ENCODE results near the gene TMEM59L.

Gene TMEM59L

DNA sequence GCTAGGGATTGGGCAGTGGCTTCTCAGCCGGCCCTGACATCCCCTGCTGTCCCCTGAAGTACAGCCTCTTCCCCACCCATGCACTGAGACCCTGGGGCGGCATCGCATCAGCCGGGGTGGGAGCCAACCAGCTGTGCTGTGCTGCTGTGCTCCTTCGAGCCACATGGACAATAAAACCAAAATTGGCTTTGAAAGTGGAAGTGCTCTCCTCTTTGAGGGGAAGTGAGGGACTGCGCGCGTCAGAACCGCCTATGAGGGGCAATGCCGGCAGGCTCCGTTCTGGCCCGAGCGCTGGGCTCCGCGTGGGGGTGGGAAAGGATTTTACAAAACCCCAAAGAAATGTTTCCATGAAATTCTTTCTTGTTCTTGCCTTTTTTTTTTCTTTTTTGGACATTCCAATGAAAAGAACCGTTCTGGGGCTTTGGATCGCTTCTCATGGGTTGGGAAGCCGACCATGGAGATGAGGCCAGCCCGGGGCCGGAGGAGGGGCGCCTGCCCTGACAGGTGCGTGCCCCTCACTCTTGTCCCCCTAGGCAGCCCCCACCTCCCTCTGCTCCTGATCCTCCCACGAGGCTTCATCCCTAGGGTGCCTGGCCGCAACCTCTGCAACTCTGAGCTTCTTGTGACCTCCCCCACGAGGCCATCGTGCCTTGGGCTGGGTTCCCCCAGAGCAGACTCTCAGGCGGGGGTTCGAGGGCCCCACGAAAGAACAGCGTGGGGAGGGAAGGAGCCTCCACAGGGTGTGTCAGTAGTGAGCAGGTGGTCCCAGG lies 46.8 kb downstream of the TMEM59L start:
- DNase-seq (ENCODE audit: low spot score) = no peak

DNA sequence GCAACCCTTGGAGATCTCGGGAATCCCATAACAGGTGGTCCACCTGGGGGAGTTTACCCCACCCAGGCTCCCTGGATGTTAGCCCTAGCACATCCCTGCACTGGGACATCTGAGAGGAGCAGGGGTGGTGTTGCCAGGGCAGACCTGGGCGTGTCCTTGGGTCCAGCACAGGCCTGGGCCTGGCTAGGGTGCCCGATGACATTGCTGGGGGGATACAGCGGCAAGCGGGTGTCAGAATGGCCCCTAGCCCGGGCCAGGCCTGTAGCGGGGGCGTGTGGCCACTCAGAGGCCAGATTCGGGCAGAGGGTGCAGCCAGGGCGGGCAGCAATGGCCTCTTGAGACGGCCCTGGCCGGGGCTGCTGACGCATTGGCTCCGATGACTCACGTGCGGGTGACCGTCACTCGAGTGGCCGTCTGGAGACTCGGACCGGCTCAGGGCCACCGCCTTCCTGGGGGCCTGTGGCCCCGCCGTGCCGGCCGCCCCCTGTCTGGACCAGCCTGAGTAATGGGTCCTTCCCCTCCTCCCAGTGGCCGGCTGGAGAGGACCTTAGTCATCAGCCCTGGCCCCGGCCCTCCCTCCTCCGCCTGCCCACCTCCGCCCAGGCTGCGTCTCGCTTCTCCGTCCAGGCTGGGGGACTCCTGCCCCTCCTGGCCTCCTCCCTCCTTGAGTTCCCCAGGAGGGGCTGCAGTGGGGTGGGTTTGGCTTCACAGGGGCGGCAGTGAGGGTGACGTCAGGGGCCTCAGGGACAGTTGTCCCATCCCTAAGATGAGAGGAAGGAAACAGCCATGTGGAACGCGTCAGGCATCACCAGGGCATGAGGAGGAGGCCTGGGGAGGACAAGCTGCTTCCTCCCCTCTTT lies 47.6 kb downstream of the TMEM59L start:
- DNase-seq (ENCODE audit: low spot score) = no peak

DNA sequence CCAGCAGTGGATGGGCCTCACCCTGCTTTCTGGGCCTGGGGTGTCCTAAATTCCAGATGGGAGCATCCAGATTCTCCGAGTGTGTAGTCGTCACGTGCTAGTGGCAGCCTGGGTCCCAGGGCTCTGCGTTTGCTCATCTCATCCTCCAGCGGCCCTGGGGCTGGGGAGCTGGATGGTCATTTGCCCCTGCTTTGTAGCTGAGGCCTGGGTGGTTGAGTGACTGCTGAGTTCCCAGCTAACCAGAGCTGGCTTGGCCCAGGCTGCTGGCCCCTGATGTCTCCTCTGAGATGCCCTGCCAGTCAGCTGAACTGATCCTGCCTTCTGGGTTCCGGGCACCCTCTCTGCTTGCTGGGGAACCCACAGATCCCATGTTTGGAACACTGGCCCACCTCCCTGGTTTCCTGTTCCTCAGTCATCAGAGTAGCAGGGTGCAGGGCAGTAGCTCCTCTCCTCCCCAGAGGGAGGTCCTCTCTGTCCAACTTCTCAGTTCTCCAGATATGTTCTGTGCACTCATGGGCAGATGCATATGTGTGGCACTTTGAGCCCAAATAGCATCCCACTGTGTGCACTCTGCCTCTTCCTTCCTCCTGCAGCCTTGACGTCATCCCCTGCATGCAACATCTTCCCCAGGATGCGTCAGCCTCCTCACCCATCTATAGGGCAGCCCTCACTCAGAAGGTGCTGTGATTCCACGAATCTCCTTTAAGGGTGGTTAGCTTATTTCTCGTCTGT lies 48.4 kb downstream of the TMEM59L start:
- DNase-seq (ENCODE audit: low spot score) = no peak

DNA sequence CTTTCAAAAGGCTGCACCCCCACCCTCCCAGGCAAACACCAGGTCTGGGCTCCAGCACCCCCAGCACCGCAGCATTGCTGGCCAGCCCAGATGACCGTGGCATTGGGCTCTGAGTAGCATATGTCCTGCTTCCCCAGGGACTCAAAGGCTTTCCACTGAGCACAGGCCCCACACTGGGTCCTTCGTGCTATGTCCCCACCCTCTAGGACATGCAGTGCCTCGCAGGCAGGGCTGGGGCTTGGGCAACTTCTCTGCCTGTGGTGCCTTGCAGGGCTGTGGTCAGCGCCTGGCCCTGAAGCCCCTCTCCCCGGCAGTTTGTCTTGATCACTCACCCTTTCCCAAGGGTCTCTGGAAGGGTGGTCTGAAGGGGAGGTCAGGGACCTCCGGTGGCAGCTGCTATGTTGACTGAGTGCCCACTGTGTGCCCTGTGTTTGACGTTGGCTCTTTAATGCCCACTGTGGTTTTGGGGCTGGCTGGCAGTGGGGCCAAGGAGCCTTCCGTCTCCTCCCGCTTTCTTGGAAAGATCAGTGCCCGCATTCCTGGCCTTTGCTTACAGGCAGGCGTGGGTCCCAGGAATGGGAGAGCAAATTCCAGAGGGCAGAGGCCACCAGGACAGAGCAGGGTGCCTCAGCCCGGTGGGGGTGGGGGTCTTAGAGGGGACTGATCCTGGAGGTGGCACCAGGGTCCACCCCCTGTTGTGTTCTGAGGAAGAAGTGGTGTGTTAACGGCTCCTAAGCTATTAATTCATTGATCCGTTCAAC lies 50.5 kb downstream of the TMEM59L start:
- DNase-seq (ENCODE audit: low spot score) = no peak

DNA sequence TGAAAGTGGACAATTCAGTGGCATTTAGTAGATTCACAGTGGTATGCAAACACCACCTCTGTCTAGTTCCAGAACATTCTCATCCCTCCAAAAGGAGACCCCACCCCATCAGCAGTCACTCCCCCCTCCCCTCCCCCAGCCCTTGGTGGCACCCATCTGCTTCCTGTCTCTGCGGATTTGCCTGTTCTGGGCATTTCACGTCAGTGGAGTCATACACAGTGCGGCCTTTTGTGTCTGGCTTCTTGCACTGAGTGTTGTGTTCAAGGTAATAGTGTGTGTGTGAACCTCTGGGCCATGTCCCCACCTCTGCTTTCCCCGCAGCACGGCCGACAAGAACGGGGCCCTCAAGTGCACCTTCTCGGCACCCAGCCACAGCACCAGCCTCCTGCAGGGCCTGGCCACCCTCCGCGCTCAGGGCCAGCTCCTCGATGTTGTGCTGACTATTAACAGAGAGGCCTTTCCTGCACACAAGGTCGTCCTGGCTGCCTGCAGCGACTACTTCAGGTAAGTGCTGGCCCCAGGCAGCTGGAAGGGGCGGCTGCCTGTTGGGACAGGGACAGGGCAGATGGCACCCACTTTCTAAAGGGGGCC lies 51.4 kb downstream of the TMEM59L start:
- no peak for DNase-seq (ENCODE audit: low spot score)

DNA sequence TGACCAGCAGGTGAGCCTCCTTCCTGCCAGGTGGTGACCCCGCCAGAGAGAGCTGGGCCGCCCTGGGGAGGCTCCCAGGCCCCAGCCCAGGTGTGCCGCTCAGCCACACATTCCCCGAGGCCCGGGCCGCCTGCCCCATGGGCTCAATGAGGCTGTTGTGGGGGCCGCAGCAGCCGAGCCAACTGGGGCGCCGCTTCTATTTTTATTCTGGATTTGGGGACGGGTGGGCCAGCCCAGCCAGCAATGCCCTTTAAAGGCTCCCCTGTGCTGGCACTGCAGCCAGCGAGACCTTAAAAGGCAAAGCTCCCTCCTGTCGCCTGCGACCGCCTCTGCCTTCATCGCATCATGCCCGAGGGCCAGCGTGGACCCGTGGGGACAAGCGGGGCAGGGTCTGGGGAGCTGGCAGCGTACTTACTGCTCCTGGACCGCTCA lies 53.1 kb downstream of the TMEM59L start:
- DNase-seq (ENCODE audit: low spot score) = no peak

DNA sequence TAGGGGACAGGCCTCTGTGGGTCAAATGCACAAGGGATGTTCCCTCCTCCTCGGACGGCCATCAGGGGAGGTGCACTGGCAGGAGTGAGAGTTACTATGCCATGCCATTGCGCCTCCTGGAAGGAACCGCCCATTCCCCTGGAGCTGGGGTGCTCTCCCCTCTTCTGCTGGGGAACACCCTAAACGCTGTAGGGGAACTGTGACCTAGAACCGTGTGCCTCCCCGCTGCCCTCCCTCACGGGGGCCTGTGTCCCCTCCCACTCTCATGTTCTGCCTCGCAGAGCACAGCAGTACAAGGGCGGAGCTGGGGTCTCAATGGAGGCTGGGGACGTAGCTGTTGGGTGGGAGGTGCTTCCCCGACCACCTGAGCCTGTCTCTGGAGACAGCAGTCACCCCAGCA lies 53.6 kb downstream of the TMEM59L start:
- DNase-seq (ENCODE audit: low spot score) = no peak

DNA sequence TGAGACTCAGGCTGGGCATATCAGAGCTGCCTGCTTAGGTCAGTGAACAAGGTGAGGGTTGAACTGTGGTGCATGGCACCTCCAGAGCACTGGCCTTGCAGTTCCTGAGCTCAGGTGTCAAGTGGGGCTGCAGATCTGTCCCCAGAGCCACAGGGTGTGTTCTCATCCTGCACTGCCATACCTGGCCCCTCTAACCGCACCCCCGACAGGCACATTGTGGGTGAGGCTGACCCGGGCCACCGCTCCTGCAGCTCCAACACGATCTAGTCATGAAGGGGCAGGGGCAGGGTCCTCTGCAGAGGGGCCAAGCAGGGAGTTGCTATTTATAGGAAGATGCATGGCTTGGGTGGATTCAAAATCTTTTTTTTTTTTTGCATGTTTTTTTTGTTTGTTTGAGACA lies 54.1 kb downstream of the TMEM59L start:
- no peak for DNase-seq (ENCODE audit: low spot score)

DNA sequence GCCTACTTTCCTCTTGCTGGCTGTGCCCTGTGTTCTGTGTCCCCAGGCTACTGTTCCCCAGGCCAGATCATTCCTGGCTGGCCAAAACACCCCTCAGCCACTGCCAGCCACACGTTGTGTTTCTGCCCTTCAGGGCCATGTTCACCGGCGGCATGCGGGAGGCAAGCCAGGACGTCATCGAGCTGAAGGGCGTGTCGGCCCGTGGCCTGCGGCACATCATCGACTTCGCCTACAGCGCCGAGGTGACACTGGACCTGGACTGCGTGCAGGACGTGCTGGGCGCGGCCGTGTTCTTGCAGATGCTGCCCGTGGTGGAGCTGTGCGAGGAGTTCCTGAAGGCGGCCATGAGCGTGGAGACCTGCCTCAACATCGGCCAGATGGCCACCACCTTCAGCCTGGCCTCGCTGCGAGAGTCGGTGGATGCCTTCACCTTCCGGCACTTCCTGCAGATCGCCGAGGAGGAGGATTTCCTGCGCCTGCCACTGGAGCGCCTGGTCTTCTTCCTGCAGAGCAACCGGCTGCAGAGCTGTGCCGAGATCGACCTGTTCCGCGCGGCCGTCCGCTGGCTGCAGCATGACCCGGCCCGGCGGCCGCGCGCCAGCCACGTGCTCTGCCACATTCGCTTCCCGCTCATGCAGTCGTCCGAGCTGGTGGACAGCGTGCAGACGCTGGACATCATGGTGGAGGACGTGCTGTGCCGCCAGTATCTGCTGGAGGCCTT lies 55.0 kb downstream of the TMEM59L start:
- DNase-seq (ENCODE audit: low spot score) = no peak

DNA sequence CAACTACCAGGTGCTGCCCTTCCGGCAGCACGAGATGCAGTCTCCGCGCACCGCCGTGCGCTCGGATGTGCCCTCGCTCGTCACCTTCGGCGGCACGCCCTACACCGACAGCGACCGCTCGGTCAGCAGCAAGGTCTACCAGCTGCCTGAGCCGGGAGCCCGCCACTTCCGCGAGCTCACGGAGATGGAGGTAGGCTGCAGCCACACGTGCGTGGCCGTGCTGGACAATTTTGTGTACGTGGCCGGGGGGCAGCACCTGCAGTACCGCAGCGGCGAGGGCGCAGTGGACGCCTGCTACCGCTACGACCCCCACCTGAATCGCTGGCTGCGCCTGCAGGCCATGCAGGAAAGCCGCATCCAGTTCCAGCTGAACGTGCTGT lies 55.6 kb downstream of the TMEM59L start:
- DNase-seq (ENCODE audit: low spot score) = no peak

DNA sequence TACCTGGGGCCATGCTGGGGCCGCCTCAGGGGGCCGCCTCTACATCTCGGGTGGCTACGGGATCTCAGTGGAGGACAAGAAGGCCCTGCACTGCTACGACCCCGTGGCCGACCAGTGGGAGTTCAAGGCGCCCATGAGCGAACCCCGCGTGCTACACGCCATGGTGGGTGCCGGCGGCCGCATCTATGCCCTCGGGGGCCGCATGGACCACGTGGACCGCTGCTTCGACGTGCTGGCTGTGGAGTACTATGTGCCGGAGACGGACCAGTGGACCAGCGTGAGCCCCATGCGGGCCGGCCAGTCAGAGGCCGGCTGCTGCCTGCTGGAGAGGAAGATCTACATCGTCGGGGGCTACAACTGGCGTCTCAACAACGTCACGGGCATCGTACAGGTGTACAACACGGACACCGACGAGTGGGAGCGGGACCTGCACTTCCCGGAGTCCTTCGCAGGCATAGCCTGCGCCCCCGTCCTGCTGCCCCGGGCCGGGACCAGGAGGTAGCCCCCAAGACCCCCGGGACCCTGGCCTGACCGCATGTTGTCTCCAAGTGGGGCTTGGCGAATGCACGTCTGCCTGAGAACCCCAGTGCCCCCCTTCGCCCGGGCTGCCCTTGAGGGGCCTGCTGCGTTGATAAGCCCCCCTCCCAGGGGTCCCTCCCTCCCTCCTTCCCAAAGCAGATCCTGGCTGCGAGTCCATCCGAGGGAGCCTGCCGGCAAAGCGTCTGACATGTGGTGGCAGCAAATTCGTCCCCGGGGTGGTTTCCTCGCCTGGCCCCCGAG lies 56.3 kb downstream of the TMEM59L start:
- no peak for DNase-seq (ENCODE audit: low spot score)

DNA sequence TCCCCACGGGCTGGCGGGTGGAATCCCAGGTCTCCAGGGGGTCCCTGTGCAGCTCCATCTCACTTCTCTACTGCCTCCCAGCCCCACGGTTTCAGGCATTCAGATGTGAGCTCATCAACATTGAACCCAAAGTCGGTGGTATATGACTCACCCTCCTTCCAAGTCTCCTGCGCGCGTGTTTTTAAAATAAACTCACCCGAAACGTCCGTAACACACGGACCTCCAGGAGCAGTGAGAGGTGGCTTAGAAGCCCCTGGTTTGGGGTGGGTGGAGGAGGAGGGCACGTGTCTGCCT lies 56.8 kb downstream of the TMEM59L start:
- DNase-seq (ENCODE audit: low spot score) = no peak

DNA sequence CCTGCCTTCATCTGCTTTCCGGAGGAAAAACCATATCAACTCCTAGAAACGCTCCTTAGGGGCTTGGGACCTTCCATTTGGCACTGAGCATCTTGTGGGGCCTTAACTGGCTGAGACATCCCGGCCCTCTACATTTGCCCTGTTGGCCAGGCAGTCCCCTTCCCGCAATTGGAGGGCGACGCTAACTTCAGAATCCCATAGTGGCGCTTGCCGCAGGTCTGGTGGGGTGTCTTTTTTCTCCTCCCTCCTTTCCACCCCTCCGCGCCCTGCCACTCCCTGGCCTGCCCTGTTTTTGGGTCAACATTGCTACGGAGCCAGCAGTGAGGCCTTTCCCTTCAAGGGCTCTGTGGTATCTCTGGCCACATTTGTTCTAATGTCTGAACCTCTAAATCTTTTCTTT lies 57.2 kb downstream of the TMEM59L start:
- no peak for DNase-seq (ENCODE audit: low spot score)

DNA sequence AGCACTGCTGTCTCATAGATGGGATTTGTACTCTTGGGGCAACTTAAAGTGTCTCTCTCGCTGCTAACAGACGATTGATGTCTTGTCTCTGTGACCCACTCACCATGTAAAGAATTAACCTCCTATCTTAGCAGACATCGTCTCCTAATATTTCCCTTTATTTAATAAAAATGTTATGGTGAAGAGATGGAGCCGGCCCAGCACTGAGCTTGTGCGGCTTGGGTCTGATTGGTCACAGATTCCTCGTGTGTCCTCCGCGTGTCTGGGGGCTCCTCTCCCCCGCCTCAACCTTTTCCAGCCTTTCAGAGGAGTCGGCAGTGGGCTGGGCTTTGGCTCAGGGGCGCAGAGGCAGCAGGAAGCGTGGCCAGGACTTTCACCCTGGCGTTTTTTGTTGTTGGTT lies 57.6 kb downstream of the TMEM59L start:
- DNase-seq (ENCODE audit: low spot score) = no peak

All from putamen (tissue), 1 donor.